Measurements from ENCODE around the gene IGHMBP2. TPM values are rescaled to one million over a fixed set of nuclear protein-coding genes. Genes with fewer than 3 reads are reported as not detected.
A peak's percentile ranks its signal among the peaks of the same experiment; 100 is the strongest.

Gene IGHMBP2
- total and polyA plus RNA-seq, 9 of the 15 experiments (the other 6 are each of a cell fraction or from before 2014, with no cell fraction given) = 1.6 to 24.8 (median 14.5) TPM

DNA sequence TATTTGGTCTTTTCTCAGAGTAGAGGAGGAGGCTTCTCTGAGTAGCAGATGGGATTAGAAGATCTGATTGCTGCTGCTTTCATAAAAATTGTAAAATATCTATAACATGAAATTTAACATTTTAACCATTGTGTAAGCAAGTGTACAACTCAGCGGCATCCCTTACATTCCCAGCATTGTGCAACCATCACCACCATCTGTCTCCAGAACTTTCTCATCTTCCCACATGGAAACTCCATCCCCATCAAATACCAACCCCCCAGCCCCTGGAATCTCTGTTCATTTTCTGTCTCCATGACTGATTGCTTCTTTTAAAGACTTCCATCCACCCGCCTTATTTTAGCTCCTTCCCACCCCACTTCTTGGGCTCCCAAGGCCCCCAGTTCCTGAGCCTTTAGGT, 44.8 kb downstream of the IGHMBP2 start (continued):
- TF ChIP-seq ZNF354B (CRISPR knock-in tag; IDR thresholded peaks at IDR 0.05) (no peak), KAT8 (IDR thresholded peaks at IDR 0.05; ENCODE audit: low read depth) (no peak)

DNA sequence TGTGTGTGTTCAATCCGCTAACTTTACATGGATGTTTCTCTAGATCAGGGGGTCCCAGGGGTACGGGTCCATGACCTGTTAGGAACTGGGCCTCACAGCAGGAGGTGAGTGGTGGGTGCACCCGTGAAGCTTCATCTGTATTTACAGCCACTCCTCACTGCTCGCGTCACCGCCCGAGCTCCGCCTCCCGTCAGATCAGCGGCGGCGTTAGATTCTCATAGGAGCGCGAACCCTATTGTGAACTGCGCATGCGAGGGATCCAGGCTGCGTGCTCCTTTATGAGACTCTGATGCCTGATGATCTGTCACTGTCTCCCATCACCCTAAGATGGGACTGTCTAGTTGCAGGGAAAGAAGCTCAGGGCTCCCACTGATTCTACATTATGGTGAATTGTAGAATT, 45.2 kb downstream of the IGHMBP2 start:
- H3K9ac ChIP-seq (ENCODE audit: insufficient read depth in 1 of 2, low read depth in 2 of 2, low read length in 2 of 2) = no peak overlapping the region
- in situ Hi-C loops (cut with MboI) = no loop called here
- FAIRE-seq (no peak), DNase-seq (ENCODE audit: extremely low read depth in 1 of 4, low spot score in 3 of 4) (peak in 1 of 4 experiments; percentile 41), ATAC-seq (peak; percentile 49; the same call in 2 of the 3 replicates)
- ChIA-PET CTCF (ENCODE audit: low intra/inter-chr PET ratio) (no interaction called here), POLR2A (interaction anchor here (0.6 kb wide), 1 partner anchor 44 kb away, joined by 3 read pairs; no protein-coding TSS in a partner anchor)
- WGBS (ENCODE audit: insufficient coverage, low coverage, missing lambda C conversion rate) = 39% methylated on average over 17 of the region's 17 CpGs
- intact Hi-C loops (cut with micrococcal nuclease) = no loop called here
- no peaks in the 10 kb centered on the region for H4K20me1 ChIP-seq (replicated peaks; ENCODE audit: control insufficient read depth, insufficient read depth, low read length)
- no peaks in the 10 kb centered on the region for H3K9me3 ChIP-seq (replicated peaks; ENCODE audit: control insufficient read depth, insufficient read depth, low read depth, low read length)
- H3K79me2 ChIP-seq (ENCODE audit: control insufficient read depth, insufficient read depth, low read length) = no peaks in the 10 kb centered on the region
- H2AFZ ChIP-seq (ENCODE audit: low read depth, low read length) = no peak overlapping the region
- no peaks in the 10 kb centered on the region for H3K9me1 ChIP-seq (ENCODE audit: control insufficient read depth, insufficient read depth, low read length)
- BruUV-seq (replicated peaks) = no TSS peak
- no peak overlapping the region for H3K4me2 ChIP-seq (ENCODE audit: insufficient read depth, low read length)
- H3K27me3 ChIP-seq (ENCODE audit: control insufficient read depth in 2 of 2, insufficient read depth in 2 of 2, low read length in 2 of 2) = no peaks in the 10 kb centered on the region
- TF ChIP-seq, protein P1, sequence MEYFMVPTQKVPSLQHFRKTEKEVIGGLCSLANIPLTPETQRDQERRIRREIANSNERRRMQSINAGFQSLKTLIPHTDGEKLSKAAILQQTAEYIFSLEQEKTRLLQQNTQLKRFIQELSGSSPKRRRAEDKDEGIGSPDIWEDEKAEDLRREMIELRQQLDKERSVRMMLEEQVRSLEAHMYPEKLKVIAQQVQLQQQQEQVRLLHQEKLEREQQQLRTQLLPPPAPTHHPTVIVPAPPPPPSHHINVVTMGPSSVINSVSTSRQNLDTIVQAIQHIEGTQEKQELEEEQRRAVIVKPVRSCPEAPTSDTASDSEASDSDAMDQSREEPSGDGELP (CRISPR knock-in tag; IDR thresholded peaks at IDR 0.05; ENCODE audit: borderline replicate concordance) = no peak
- TF ChIP-seq NRF1 (conservative IDR thresholded peaks at IDR 0.05 in 1 of 2, IDR thresholded peaks at IDR 0.05 in 1 of 2) (peak; percentile 86 to 87), MEF2A (IDR thresholded peaks at IDR 0.05; ENCODE audit: control insufficient read depth, low read depth, low read length) (no peak), FOXJ3 (CRISPR knock-in tag; IDR thresholded peaks at IDR 0.05) (no peak), FOXA1 (IDR thresholded peaks at IDR 0.05; ENCODE audit: borderline replicate concordance) (no peak)
- TF ChIP-seq, protein P2, sequence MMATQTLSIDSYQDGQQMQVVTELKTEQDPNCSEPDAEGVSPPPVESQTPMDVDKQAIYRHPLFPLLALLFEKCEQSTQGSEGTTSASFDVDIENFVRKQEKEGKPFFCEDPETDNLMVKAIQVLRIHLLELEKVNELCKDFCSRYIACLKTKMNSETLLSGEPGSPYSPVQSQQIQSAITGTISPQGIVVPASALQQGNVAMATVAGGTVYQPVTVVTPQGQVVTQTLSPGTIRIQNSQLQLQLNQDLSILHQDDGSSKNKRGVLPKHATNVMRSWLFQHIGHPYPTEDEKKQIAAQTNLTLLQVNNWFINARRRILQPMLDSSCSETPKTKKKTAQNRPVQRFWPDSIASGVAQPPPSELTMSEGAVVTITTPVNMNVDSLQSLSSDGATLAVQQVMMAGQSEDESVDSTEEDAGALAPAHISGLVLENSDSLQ (IDR thresholded peaks at IDR 0.05) = peak; percentile 35; the same call in 1 of the 2 replicates
- no peak overlapping the region for H3K27ac ChIP-seq (ENCODE audit: extremely low read depth, low read depth, low read length)
- H3K4me3 ChIP-seq = no peak overlapping the region
- H3K36me3 ChIP-seq (ENCODE audit: control insufficient read depth, insufficient read depth, low read length) = no peaks in the 10 kb centered on the region
- peaks cover 5 to 11% of the 10 kb centered on the region in 2 experiments; a peak in 4 of 5 replicates for H3K4me1 ChIP-seq (replicated peaks in 1 of 2; ENCODE audit: control insufficient read depth in 2 of 2, insufficient read depth in 2 of 2, low read length in 2 of 2)
